HEK293 (cell line): Measurements from ENCODE around the gene ZBTB25.

Source experiments
- CTCF ChIA-PET: fragments of 350-600 bp; formaldehyde crosslinking; extraction: SDS; loops from one replicate; lab custom pipeline; 2021; ENCODE audit warnings: antibody characterized with exemption; lab: Yijun Ruan, JAX
- POLR2A ChIA-PET: fragments of 300-600 bp; formaldehyde crosslinking; extraction: SDS; loops from one replicate; lab custom pipeline; 2020; ENCODE audit warnings: antibody characterized with exemption, inconsistent platforms; lab: Yijun Ruan, JAX
- H3K27ac ChIP-seq: fragments of 200-500 bp; sonication (Bioruptor generic); 2 replicates; pipeline ENCODE4 v1.5.1; 2014; ENCODE audit warnings: low read depth, low read length, control low read depth, inconsistent platforms; ENCODE audit errors: extremely low read depth
- H3K36me3 ChIP-seq, 2 experiments: fragments of 200-500 bp in 1 of 2; sonication (Bioruptor generic) in 1 of 2; 1 replicate in 1 of 2; 2 replicates in 1 of 2; pipeline ENCODE4 v1.5.1; 2014 to 2017; ENCODE audit warnings: inconsistent platforms in 2 of 2, low read length in 2 of 2; ENCODE audit not compliant: control insufficient read depth in 2 of 2, insufficient read depth in 1 of 2
- H3K4me1 ChIP-seq: fragments of 200-500 bp; sonication (Bioruptor generic); 2 replicates; pipeline ENCODE4 v1.5.1; 2014; ENCODE audit warnings: mild to moderate bottlenecking, low read length, inconsistent platforms; ENCODE audit not compliant: control insufficient read depth, insufficient read depth
- H3K4me3 ChIP-seq: 2 replicates; pipeline ENCODE4 v1.5.1; 2011; ENCODE audit warnings: low read depth, mild to moderate bottlenecking, control low read depth, low read length, moderate library complexity
- H3K9me3 ChIP-seq: fragments of 200-500 bp; sonication (Bioruptor generic); 2 replicates; pipeline ENCODE4 v1.5.1; 2014; ENCODE audit warnings: low read depth, low read length, inconsistent platforms; ENCODE audit not compliant: control insufficient read depth, insufficient read depth
- BCL11A ChIP-seq: fragments of 450-650 bp; formaldehyde crosslinking; IDR thresholded peaks from 2 replicates; pipeline ENCODE4 v1.5.1; 2016; ENCODE audit warnings: low read depth, missing biosample characterization, missing genetic modification characterization
- BCL6B ChIP-seq: fragments of 450-650 bp; formaldehyde crosslinking; IDR thresholded peaks from 2 replicates; pipeline ENCODE4 v1.5.1; 2017; ENCODE audit warnings: missing biosample characterization, missing genetic modification characterization
- EGR2 ChIP-seq: fragments of 450-650 bp; formaldehyde crosslinking; IDR thresholded peaks from 2 replicates; pipeline ENCODE4 v1.5.1; 2016; ENCODE audit warnings: low read depth, missing biosample characterization, missing genetic modification characterization
- ELK4 ChIP-seq: IDR thresholded peaks from 2 replicates; pipeline ENCODE4 v1.6.1; 2011; ENCODE audit warnings: mild to moderate bottlenecking, low read depth, low read length, borderline replicate concordance
- FEZF1 ChIP-seq: fragments of 450-650 bp; formaldehyde crosslinking; IDR thresholded peaks from 2 replicates; pipeline ENCODE4 v1.5.1; 2016; ENCODE audit warnings: missing biosample characterization, missing genetic modification characterization
- HOXA7 ChIP-seq: sonication (generic); formaldehyde crosslinking; IDR thresholded peaks from 2 replicates; pipeline ENCODE4 v1.8.1; 2022; ENCODE audit warnings: missing genetic modification reagents, borderline replicate concordance
- HOXC10 ChIP-seq: sonication (generic); formaldehyde crosslinking; IDR thresholded peaks from 2 replicates; pipeline ENCODE4 v1.8.1; 2023; ENCODE audit warnings: mild to moderate bottlenecking, missing genetic modification reagents
- KLF16 ChIP-seq: fragments of 450-650 bp; formaldehyde crosslinking; IDR thresholded peaks from 2 replicates; pipeline ENCODE4 v1.5.1; 2017; ENCODE audit warnings: missing biosample characterization, missing genetic modification characterization
- OSR2 ChIP-seq: fragments of 450-650 bp; formaldehyde crosslinking; IDR thresholded peaks from 2 replicates; pipeline ENCODE4 v1.5.1; 2016; ENCODE audit warnings: missing biosample characterization, missing genetic modification characterization
- SALL2 ChIP-seq: fragments of 450-650 bp; formaldehyde crosslinking; IDR thresholded peaks from 2 replicates; pipeline ENCODE4 v1.5.0; 2017; ENCODE audit warnings: missing biosample characterization, mild to moderate bottlenecking, missing genetic modification characterization, borderline replicate concordance
- SCRT2 ChIP-seq: fragments of 450-650 bp; formaldehyde crosslinking; IDR thresholded peaks from 2 replicates; pipeline ENCODE4 v1.5.1; 2016; ENCODE audit warnings: missing biosample characterization, missing genetic modification characterization
- SP3 ChIP-seq: fragments of 450-650 bp; formaldehyde crosslinking; IDR thresholded peaks from 2 replicates; pipeline ENCODE4 v1.5.1; 2016; ENCODE audit warnings: missing biosample characterization, missing genetic modification characterization
- YY2 ChIP-seq: fragments of 450-650 bp; formaldehyde crosslinking; IDR thresholded peaks from 2 replicates; pipeline ENCODE4 v1.5.1; 2016; ENCODE audit warnings: missing biosample characterization, missing genetic modification characterization
- ZBTB20 ChIP-seq: fragments of 450-650 bp; formaldehyde crosslinking; IDR thresholded peaks from 2 replicates; pipeline ENCODE4 v1.5.1; 2016; ENCODE audit warnings: missing biosample characterization, missing genetic modification characterization
- ZFHX2 ChIP-seq: fragments of 450-650 bp; formaldehyde crosslinking; conservative IDR thresholded peaks from 2 replicates; pipeline ENCODE4 v1.5.1; 2016; ENCODE audit warnings: missing biosample characterization, missing genetic modification characterization
- ZFP37 ChIP-seq: fragments of 450-650 bp; formaldehyde crosslinking; IDR thresholded peaks from 2 replicates; pipeline ENCODE4 v1.5.1; 2016; ENCODE audit warnings: missing biosample characterization, missing genetic modification characterization
- ZNF138 ChIP-seq: fragments of 450-650 bp; formaldehyde crosslinking; IDR thresholded peaks from 2 replicates; pipeline ENCODE4 v1.5.1; 2016; ENCODE audit warnings: missing biosample characterization, missing genetic modification characterization, borderline replicate concordance
- ZNF184 ChIP-seq: fragments of 450-650 bp; IDR thresholded peaks from 2 replicates; pipeline ENCODE4 v1.5.1; 2018; ENCODE audit warnings: missing biosample characterization, mild to moderate bottlenecking, missing genetic modification characterization
- ZNF2 ChIP-seq: fragments of 450-650 bp; formaldehyde crosslinking; IDR thresholded peaks from 2 replicates; pipeline ENCODE4 v1.5.1; 2016; ENCODE audit warnings: missing biosample characterization, missing genetic modification characterization
- ZNF292 ChIP-seq: fragments of 450-650 bp; formaldehyde crosslinking; IDR thresholded peaks from 2 replicates; pipeline ENCODE4 v1.5.1; 2016; ENCODE audit warnings: low read depth, missing biosample characterization, missing genetic modification characterization, borderline replicate concordance
- ZNF324 ChIP-seq: fragments of 450-650 bp; formaldehyde crosslinking; IDR thresholded peaks from 2 replicates; pipeline ENCODE4 v1.5.1; 2016; ENCODE audit warnings: missing biosample characterization, missing genetic modification characterization
- ZNF354C ChIP-seq: fragments of 450-650 bp; formaldehyde crosslinking; IDR thresholded peaks from 2 replicates; pipeline ENCODE4 v1.5.1; 2016; ENCODE audit warnings: missing biosample characterization, missing genetic modification characterization, low read depth, borderline replicate concordance
- ZNF433 ChIP-seq: fragments of 450-650 bp; formaldehyde crosslinking; IDR thresholded peaks from 2 replicates; pipeline ENCODE4 v1.5.1; 2016; ENCODE audit warnings: missing biosample characterization, missing genetic modification characterization, low read depth
- ZNF747 ChIP-seq: fragments of 450-650 bp; formaldehyde crosslinking; IDR thresholded peaks from 2 replicates; pipeline ENCODE4 v1.5.1; 2016; ENCODE audit warnings: missing biosample characterization, missing genetic modification characterization
- ZSCAN23 ChIP-seq: fragments of 450-650 bp; formaldehyde crosslinking; IDR thresholded peaks from 2 replicates; pipeline ENCODE4 v1.5.1; 2016; ENCODE audit warnings: missing biosample characterization, missing genetic modification characterization
- ZSCAN5A ChIP-seq: fragments of 450-650 bp; formaldehyde crosslinking; IDR thresholded peaks from 2 replicates; pipeline ENCODE4 v1.5.1; 2016; ENCODE audit warnings: missing biosample characterization, missing genetic modification characterization
- TF ChIP-seq, protein P1 (sequence below): fragments of 450-650 bp; formaldehyde crosslinking; IDR thresholded peaks from 2 replicates; pipeline ENCODE4 v1.5.1; 2017; ENCODE audit warnings: missing biosample characterization, missing genetic modification characterization
- TF ChIP-seq, protein P2 (sequence below): fragments of 450-650 bp; formaldehyde crosslinking; IDR thresholded peaks from 2 replicates; pipeline ENCODE4 v1.5.1; 2017; ENCODE audit warnings: missing biosample characterization, missing genetic modification characterization
- TF ChIP-seq, protein P3 (sequence below): fragments of 450-650 bp; formaldehyde crosslinking; IDR thresholded peaks from 2 replicates; pipeline ENCODE4 v1.5.1; 2016; ENCODE audit warnings: missing biosample characterization, missing genetic modification characterization

Gene ZBTB25

DNA sequence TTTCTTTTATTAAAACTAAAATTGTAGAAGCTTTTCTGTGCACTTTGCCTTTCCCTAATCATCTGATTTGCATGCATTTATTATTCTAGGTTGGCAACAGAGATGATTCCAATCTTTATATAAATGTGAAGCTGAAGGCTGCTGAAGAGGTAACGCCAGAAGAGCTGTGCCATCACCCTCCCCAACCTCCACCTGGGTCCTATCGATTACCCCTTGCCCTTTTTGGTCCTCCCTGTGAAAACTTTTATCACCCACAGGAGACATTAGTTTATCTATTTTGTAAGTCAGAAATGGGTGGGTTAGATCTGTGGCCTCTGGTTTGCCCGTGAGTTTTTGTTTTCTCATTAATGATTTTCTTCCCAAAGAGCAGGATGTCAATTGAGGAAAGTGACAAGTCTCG is 92.6 kb downstream of the ZBTB25 start:
- H3K27ac ChIP-seq, result no peak overlapping the region
- POLR2A ChIA-PET, result no interaction called here

DNA sequence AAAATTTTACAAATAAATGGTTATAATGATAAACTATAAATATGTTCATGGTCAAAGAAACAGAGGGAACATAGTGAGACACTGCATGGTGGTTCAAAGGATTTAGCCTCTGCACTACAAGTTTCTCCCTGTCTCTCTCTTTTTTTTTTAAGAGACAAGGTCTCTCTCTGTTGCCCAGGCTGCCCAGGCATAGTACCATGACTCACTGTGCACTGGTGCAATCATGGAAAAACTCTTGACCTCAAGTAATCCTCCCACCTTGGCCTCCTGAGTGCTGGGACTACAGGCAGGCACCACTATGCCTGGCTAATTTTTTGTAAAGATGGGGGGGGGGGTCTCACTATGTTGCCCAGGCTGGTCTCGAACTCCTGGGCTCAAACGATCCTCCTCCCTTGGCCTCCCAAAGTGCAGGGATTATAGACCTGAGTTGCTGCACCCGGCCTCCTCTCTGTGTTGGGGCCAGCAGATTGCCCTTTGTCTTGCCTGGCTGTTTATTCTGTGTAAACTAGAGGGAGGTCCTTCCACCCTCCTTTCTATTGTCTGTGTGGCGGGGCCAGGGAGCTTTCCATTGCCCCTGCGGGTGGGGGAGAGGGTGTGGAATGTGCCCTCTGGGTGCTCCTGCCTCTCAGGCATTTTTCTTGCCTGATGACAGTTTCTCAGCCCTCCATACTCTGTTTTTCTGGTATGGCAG is 93.4 kb downstream of the ZBTB25 start:
- TF ChIP-seq ZNF2 (tag by site-specific recombination), result no peak
- TF ChIP-seq ZNF354C, result no peak
- no peak for TF ChIP-seq BCL6B (tag by site-specific recombination)
- no peak for TF ChIP-seq OSR2
- TF ChIP-seq ZFP37 (tag by site-specific recombination), result no peak
- no peak for TF ChIP-seq SALL2 (tag by site-specific recombination)
- no peak for TF ChIP-seq SP3
- TF ChIP-seq ELK4, result no peak
- TF ChIP-seq HOXC10 (CRISPR knock-in tag), result no peak
- no peak for TF ChIP-seq ZSCAN23 (tag by site-specific recombination)
- TF ChIP-seq EGR2, result no peak
- TF ChIP-seq ZFHX2, result no peak
- TF ChIP-seq BCL11A (tag by site-specific recombination), result no peak
- no peak for TF ChIP-seq YY2 (tag by site-specific recombination)
- TF ChIP-seq, protein P1, sequence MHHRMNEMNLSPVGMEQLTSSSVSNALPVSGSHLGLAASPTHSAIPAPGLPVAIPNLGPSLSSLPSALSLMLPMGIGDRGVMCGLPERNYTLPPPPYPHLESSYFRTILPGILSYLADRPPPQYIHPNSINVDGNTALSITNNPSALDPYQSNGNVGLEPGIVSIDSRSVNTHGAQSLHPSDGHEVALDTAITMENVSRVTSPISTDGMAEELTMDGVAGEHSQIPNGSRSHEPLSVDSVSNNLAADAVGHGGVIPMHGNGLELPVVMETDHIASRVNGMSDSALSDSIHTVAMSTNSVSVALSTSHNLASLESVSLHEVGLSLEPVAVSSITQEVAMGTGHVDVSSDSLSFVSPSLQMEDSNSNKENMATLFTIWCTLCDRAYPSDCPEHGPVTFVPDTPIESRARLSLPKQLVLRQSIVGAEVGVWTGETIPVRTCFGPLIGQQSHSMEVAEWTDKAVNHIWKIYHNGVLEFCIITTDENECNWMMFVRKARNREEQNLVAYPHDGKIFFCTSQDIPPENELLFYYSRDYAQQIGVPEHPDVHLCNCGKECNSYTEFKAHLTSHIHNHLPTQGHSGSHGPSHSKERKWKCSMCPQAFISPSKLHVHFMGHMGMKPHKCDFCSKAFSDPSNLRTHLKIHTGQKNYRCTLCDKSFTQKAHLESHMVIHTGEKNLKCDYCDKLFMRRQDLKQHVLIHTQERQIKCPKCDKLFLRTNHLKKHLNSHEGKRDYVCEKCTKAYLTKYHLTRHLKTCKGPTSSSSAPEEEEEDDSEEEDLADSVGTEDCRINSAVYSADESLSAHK (tag by site-specific recombination), result no peak
- TF ChIP-seq ZBTB20 (tag by site-specific recombination), result no peak
- no peak for TF ChIP-seq KLF16 (tag by site-specific recombination)
- no peak for TF ChIP-seq FEZF1 (tag by site-specific recombination)
- TF ChIP-seq ZNF324 (tag by site-specific recombination), result no peak
- no peak overlapping the region for H3K4me3 ChIP-seq
- no peak overlapping the region; the same call in 1 of the 2 replicates for H3K27ac ChIP-seq
- ChIA-PET CTCF (interaction anchor here (1.2 kb wide), 1 partner anchor 20 kb away, joined by 4 read pairs; no protein-coding TSS in a partner anchor), POLR2A (no interaction called here)
- H3K4me1 ChIP-seq, result no peaks in the 10 kb centered on the region
- H3K9me3 ChIP-seq, result no peaks in the 10 kb centered on the region
- peaks cover 62 to 77% of the 10 kb centered on the region in 2 experiments for H3K36me3 ChIP-seq

More for the DNA sequence above, 92.6 kb downstream of the ZBTB25 start:
- no peaks in the 10 kb centered on the region for H3K4me1 ChIP-seq
- CTCF ChIA-PET, result interaction anchor here (1.5 kb wide), 1 partner anchor 19 kb away, joined by 6 read pairs; no protein-coding TSS in a partner anchor
- no peak for TF ChIP-seq ZNF433 (tag by site-specific recombination)
- TF ChIP-seq, protein P2, sequence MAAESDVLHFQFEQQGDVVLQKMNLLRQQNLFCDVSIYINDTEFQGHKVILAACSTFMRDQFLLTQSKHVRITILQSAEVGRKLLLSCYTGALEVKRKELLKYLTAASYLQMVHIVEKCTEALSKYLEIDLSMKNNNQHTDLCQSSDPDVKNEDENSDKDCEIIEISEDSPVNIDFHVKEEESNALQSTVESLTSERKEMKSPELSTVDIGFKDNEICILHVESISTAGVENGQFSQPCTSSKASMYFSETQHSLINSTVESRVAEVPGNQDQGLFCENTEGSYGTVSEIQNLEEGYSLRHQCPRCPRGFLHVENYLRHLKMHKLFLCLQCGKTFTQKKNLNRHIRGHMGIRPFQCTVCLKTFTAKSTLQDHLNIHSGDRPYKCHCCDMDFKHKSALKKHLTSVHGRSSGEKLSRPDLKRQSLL, result no peak
- no peak for TF ChIP-seq ZNF138 (tag by site-specific recombination)
- TF ChIP-seq ZNF292 (tag by site-specific recombination), result no peak
- no peak for TF ChIP-seq SCRT2
- no peak for TF ChIP-seq ZNF184
- no peak for TF ChIP-seq ZSCAN5A (tag by site-specific recombination)
- TF ChIP-seq, protein P3, sequence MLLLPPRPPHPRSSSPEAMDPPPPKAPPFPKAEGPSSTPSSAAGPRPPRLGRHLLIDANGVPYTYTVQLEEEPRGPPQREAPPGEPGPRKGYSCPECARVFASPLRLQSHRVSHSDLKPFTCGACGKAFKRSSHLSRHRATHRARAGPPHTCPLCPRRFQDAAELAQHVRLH (tag by site-specific recombination), result no peak
- no peak for TF ChIP-seq HOXA7 (CRISPR knock-in tag)
- TF ChIP-seq ZNF747 (tag by site-specific recombination), result no peak
- no peak overlapping the region for H3K4me3 ChIP-seq
- H3K9me3 ChIP-seq, result no peaks in the 10 kb centered on the region
- peaks cover 64 to 79% of the 10 kb centered on the region in 2 experiments for H3K36me3 ChIP-seq
